ENCODE data around the gene SS18L1.

GRCh38 chr20:62104234-62104789 is 39.3 kb upstream of the SS18L1 start:
- TF ChIP-seq CTCF (conservative IDR thresholded peaks at IDR 0.05; ENCODE audit: low read length) (no peak), EZH2phosphoT487 (IDR thresholded peaks at IDR 0.05; ENCODE audit: borderline replicate concordance) (no peak)
